Aorta (tissue), 5 donors: ENCODE measurements around the gene NMB. TPM values are rescaled to one million over a fixed set of nuclear protein-coding genes. Genes with fewer than 3 reads are reported as not detected.
A peak's percentile ranks its signal among the peaks of the same experiment; 100 is the strongest.
"Not testable (repeated sequence)": the region's sequence is repeated elsewhere in the genome, so short reads cannot be mapped to it uniquely, and the experiment has no call there.

ENCODE experiments used
- ATAC-seq: fragments of 200-7000 bp; cut with Tn5 transposase; one replicate; pipeline ENCODE4 v1.9.1; 2022; ENCODE audit warnings: moderate library complexity; ENCODE audit not compliant: low FRiP score
- DNase-seq, 2 donors: peaks; one replicate each; pipeline ENCODE4 v3.0.0-alpha.2; 2020
- H3K27ac ChIP-seq, 2 donors: one replicate each; pipeline ENCODE4 v1.5.1; 2013; ENCODE audit warnings: low read length in 2 of 2, mild to moderate bottlenecking in 2 of 2, moderate library complexity in 2 of 2, control low read depth in 1 of 2, inconsistent platforms in 1 of 2, low read depth in 1 of 2
- H3K27me3 ChIP-seq, 2 donors: one replicate each; pipeline ENCODE4 v1.6.1; 2013; ENCODE audit warnings: control low read depth in 1 of 2, low read length in 1 of 2, mild to moderate bottlenecking in 1 of 2, moderate library complexity in 1 of 2; ENCODE audit not compliant: insufficient read depth in 2 of 2, control insufficient read depth in 1 of 2
- H3K36me3 ChIP-seq, 2 donors: one replicate each; pipeline ENCODE4 v1.6.1; 2013; ENCODE audit warnings: control low read depth in 1 of 2, low read length in 1 of 2, mild to moderate bottlenecking in 1 of 2; ENCODE audit not compliant: insufficient read depth in 2 of 2, control insufficient read depth in 1 of 2
- H3K4me1 ChIP-seq, 2 donors: one replicate each; pipeline ENCODE4 v1.6.1; 2013; ENCODE audit warnings: low read length in 2 of 2, control low read depth in 1 of 2, mild to moderate bottlenecking in 1 of 2, moderate library complexity in 1 of 2; ENCODE audit not compliant: insufficient read depth in 2 of 2, control insufficient read depth in 1 of 2
- H3K4me3 ChIP-seq, 2 donors: one replicate each; pipeline ENCODE4 v1.5.1; 2013; ENCODE audit warnings: low read length in 2 of 2, control low read depth in 1 of 2, mild to moderate bottlenecking in 1 of 2
- H3K9me3 ChIP-seq: one replicate; pipeline ENCODE4 v1.6.1; 2013; ENCODE audit warnings: mild to moderate bottlenecking, low read length; ENCODE audit not compliant: control insufficient read depth
- WGBS, 2 donors: extraction: QIAGEN DNeasy Blood & Tissue Kit; methylation state at CpG; one replicate each; pipeline ENCODE4 v1.1.7; 2013; 5-methylcytosine and 5-hydroxymethylcytosine counted together
- intact Hi-C, 2 donors: fragments of 100-400 bp; cut with DNase I; formaldehyde crosslinking; loops; one replicate each; pipeline versions ENCODE4 v1.14.2 to v1.15.0; 2022
- polyA plus RNA-seq, 2 donors: library from polyadenylated mRNA; stranded (reverse); fragments of 200-250 nt; gene quantifications; one replicate each; pipeline ENCODE4 v1.2.3, GENCODE V29; 2013
- total RNA-seq, 2 donors: library from RNA; stranded (reverse); fragmentation: NEBNext Ultra II Directional; extraction: Animal tissue kit (Norgen Biotek cat#: 25700); gene quantifications; one replicate each; pipeline ENCODE4 v1.2.1, GENCODE V29; 2021
- donor health status: healthy with polysubstance abuse.
- donor health status: Bipolar disorder and iron deficiency.
- donor health status: DM: no; HTN: no; CAD: no.
- donor health status: DM: no; HTN: no; CAD: no.
- donor health status: DM: yes; HTN: yes; CAD: no.

Gene NMB
- total and polyA plus RNA-seq, 4 donors, result 3.8 to 12.5 (median 4.7) TPM

GRCh38 chr15:84686446-84686845 is 28.4 kb upstream of the NMB start:
- 87 to 92% methylated on average over 7 of the region's 7 CpGs for WGBS, 2 donors
- ATAC-seq, H3K9me3 ChIP-seq, H3K27ac ChIP-seq, H3K4me1 ChIP-seq, DNase-seq, H3K27me3 ChIP-seq, intact Hi-C loops, H3K36me3 ChIP-seq, H3K4me3 ChIP-seq: not testable (repeated sequence)

GRCh38 chr15:84685304-84685703 is 27.3 kb upstream of the NMB start:
- Histone ChIP-seq H3K27ac (no peak overlapping the region), H3K4me3 (no peak overlapping the region), H3K4me1 (no peaks in the 10 kb centered on the region), H3K36me3 (peaks cover 0 to 3% of the 10 kb centered on the region in 2 donors), H3K27me3 (no peaks in the 10 kb centered on the region), H3K9me3 (no peaks in the 10 kb centered on the region)
- 73 to 77% methylated on average over 5 of the region's 5 CpGs for WGBS, 2 donors
- intact Hi-C loops, result no loop called here
- ATAC-seq (no peak), DNase-seq (peak; percentile 73 to 79)

- Histone ChIP-seq H3K4me1 (no peaks in the 10 kb centered on the region), H3K27ac (no peak overlapping the region), H3K9me3 (no peaks in the 10 kb centered on the region), H3K36me3 (peaks cover 2 to 3% of the 10 kb centered on the region in 2 donors), H3K27me3 (no peaks in the 10 kb centered on the region), H3K4me3 (no peak overlapping the region)
- intact Hi-C loops, result no loop called here
- 50 to 100% methylated on average over 1 of the region's 1 CpG for WGBS, 2 donors
- ATAC-seq (no peak), DNase-seq (no peak)
Observed at GRCh38 chr15:84684092-84684491, 26.1 kb upstream of the NMB start.

DNA sequence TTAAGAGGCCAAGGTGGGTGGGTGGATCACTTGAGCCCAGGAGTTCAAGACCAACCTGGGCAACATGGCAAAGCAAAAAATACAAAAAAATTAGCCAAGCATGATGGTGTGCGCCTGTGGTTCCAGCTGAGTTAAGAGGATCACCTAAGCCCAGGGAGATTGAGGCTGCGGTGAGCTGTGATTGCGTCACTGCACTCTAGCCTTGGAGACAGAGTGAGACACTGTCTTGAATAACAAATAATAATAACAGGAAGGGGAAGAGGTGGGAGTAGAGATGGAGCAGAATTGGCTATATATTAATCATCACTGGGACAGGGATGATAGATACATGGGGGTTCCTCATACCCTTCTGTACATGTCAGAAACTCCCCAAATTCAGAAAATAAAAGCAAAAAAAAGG is 23.8 kb upstream of the NMB start:
- H3K4me3 ChIP-seq, result no peak overlapping the region
- H3K4me1 ChIP-seq, result no peaks in the 10 kb centered on the region
- DNase-seq, result no peak
- H3K9me3 ChIP-seq, result no peaks in the 10 kb centered on the region
- H3K27me3 ChIP-seq, result no peaks in the 10 kb centered on the region
- H3K36me3 ChIP-seq, result peaks cover 2 to 3% of the 10 kb centered on the region in 2 donors
- WGBS, 2 donors, result 94 to 100% methylated on average over 3 of the region's 3 CpGs
- H3K27ac ChIP-seq, result no peak overlapping the region
- intact Hi-C loops, result no loop called here
- ATAC-seq, result no peak

GRCh38 chr15:84671211-84671610 is 13.2 kb upstream of the NMB start:
- ATAC-seq, result no peak

GRCh38 chr15:84669726-84670125 is 11.7 kb upstream of the NMB start:
- ATAC-seq (no peak), DNase-seq (no peak)
- intact Hi-C loops, result no loop called here
- Histone ChIP-seq H3K4me3 (no peak overlapping the region), H3K27ac (no peak overlapping the region), H3K27me3 (no peaks in the 10 kb centered on the region), H3K4me1 (no peaks in the 10 kb centered on the region), H3K9me3 (no peaks in the 10 kb centered on the region), H3K36me3 (peaks cover 2 to 4% of the 10 kb centered on the region in 2 donors)
- 70 to 75% methylated on average over 8 of the region's 8 CpGs for WGBS, 2 donors

More at GRCh38 chr15:84671211-84671610, 13.2 kb upstream of the NMB start:
- intact Hi-C loops, result no loop called here
- peaks cover 0 to 4% of the 10 kb centered on the region in 2 donors for H3K36me3 ChIP-seq
- no peaks in the 10 kb centered on the region for H3K4me1 ChIP-seq
- no peak overlapping the region for H3K4me3 ChIP-seq
- H3K9me3 ChIP-seq, result no peaks in the 10 kb centered on the region
- no peak overlapping the region for H3K27ac ChIP-seq
- no peaks in the 10 kb centered on the region for H3K27me3 ChIP-seq
- no peak for DNase-seq

GRCh38 chr15:84668221-84668982 is 10.4 kb upstream of the NMB start:
- no peaks in the 10 kb centered on the region for H3K9me3 ChIP-seq
- WGBS, 2 donors, result 93 to 96% methylated on average over 3 of the region's 3 CpGs
- peaks cover 2 to 4% of the 10 kb centered on the region in 2 donors for H3K36me3 ChIP-seq
- no peak for ATAC-seq
- no peaks in the 10 kb centered on the region for H3K4me1 ChIP-seq
- H3K27ac ChIP-seq, result no peak overlapping the region
- no peak overlapping the region for H3K4me3 ChIP-seq
- intact Hi-C loops, result no loop called here
- no peak for DNase-seq
- no peaks in the 10 kb centered on the region for H3K27me3 ChIP-seq

- no peaks in the 10 kb centered on the region for H3K27me3 ChIP-seq
- 78 to 79% methylated on average over 2 of the region's 2 CpGs for WGBS, 2 donors
- H3K4me1 ChIP-seq, result no peaks in the 10 kb centered on the region
- no peak overlapping the region for H3K27ac ChIP-seq
- intact Hi-C loops, result no loop called here
- no peaks in the 10 kb centered on the region for H3K9me3 ChIP-seq
- H3K4me3 ChIP-seq, result no peak overlapping the region
- DNase-seq (no peak), ATAC-seq (no peak)
- peaks cover 2 to 4% of the 10 kb centered on the region in 2 donors for H3K36me3 ChIP-seq
Observed at GRCh38 chr15:84666373-84666772, 8.4 kb upstream of the NMB start.

DNA sequence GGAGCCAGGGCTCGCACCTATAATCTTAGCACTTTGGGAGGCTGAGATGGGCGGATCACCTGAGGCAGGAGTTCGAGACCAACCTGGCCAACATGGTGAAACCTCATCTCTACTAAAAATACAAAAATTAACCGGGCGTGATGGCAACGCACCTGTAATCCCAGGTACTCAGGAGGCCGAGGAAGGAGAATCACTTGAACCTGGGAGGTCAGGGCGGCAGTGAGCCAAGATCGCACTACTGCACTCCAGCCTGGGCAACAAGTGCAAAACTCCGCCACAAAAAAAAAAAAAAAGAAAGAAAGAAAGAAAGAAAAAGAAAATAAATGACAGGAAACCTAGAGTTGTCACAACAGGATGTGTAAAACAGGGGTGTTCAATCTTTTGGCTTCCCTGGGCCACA is 3.0 kb upstream of the NMB start:
- DNase-seq, result no peak
- intact Hi-C loops, result no loop called here
- no peaks in the 10 kb centered on the region for H3K9me3 ChIP-seq
- H3K4me1 ChIP-seq, result no peaks in the 10 kb centered on the region
- no peak overlapping the region for H3K27ac ChIP-seq
- H3K27me3 ChIP-seq, result no peaks in the 10 kb centered on the region
- no peak for ATAC-seq
- WGBS, 2 donors, result 95 to 99% methylated on average over 10 of the region's 10 CpGs
- peaks cover 0 to 2% of the 10 kb centered on the region in 2 donors for H3K36me3 ChIP-seq
- H3K4me3 ChIP-seq, result no peak overlapping the region
